ENCODE measurements around the gene KANSL1L.

DNA sequence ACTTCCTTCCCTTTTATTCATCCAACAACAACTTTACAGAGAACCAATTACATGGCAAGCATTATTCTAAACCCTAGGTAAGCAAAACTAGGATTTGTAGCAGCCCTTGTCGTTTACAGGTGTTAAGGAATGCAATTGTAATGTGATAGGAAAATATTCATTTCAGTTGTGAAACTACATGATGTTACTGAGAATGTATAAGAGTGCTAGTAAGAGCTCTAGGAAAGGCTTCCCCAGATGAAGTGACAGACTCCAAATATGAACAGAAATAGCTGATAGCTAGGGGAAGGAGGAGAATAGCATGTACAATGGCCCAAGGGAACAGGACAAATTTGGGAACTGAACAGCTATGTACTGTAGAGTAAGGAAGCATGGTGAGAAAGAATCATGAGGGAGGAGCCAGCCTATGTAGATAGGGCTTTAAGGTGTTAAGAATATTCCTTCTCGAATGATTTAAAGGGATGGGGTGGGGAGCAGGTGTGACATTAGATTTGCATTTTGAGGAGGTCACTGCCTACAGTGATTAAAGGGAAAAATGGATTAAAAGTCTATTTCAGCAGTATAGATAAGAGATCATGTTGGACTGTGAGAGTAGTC lies 137.0 kb downstream of the KANSL1L start:
- no peak for TF ChIP-seq EZH2 (IDR thresholded peaks at IDR 0.05; ENCODE audit: borderline replicate concordance, low read length)
- TF ChIP-seq, protein P1, sequence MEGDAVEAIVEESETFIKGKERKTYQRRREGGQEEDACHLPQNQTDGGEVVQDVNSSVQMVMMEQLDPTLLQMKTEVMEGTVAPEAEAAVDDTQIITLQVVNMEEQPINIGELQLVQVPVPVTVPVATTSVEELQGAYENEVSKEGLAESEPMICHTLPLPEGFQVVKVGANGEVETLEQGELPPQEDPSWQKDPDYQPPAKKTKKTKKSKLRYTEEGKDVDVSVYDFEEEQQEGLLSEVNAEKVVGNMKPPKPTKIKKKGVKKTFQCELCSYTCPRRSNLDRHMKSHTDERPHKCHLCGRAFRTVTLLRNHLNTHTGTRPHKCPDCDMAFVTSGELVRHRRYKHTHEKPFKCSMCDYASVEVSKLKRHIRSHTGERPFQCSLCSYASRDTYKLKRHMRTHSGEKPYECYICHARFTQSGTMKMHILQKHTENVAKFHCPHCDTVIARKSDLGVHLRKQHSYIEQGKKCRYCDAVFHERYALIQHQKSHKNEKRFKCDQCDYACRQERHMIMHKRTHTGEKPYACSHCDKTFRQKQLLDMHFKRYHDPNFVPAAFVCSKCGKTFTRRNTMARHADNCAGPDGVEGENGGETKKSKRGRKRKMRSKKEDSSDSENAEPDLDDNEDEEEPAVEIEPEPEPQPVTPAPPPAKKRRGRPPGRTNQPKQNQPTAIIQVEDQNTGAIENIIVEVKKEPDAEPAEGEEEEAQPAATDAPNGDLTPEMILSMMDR (IDR thresholded peaks at IDR 0.05; ENCODE audit: low read length), result no peak

Measured in OCI-LY1 (cell line).